Measurements from ENCODE around the gene ALOX12B.
"Not testable (repeated sequence)": the region's sequence is repeated elsewhere in the genome, so short reads cannot be mapped to it uniquely, and the experiment has no call there.

The ALOX12B gene

GRCh38 chr17:8118769-8119580 is 31.5 kb upstream of the ALOX12B start:
- DNase-seq (ENCODE audit: low read depth in 2 of 2), result peak; percentile 69 to 73

GRCh38 chr17:8117980-8118768 is 30.7 kb upstream of the ALOX12B start, which contains the start of gene ALOXE3:
ALOXE3 (minus strand) TSS chr17:8118514; CDS start chr17:8117990, 524 bp downstream.
- DNase-seq (ENCODE audit: low read depth in 2 of 2), result no peak

GRCh38 chr17:8117367-8117979 is 30.0 kb upstream of the ALOX12B start:
- DNase-seq (ENCODE audit: low read depth in 2 of 2), result no peak

GRCh38 chr17:8116776-8117175 is 29.3 kb upstream of the ALOX12B start:
- no peak for DNase-seq (ENCODE audit: low read depth in 2 of 2)

- DNase-seq (ENCODE audit: low read depth in 2 of 2), result no peak
Measured at GRCh38 chr17:8110907-8111306, 23.4 kb upstream of the ALOX12B start.

- DNase-seq (ENCODE audit: low read depth in 2 of 2), result no peak
Measured at GRCh38 chr17:8110456-8110804, 22.9 kb upstream of the ALOX12B start.

GRCh38 chr17:8109661-8110455 is 22.3 kb upstream of the ALOX12B start:
- peak; percentile 65 to 72 for DNase-seq (ENCODE audit: low read depth in 2 of 2)

- no peak for DNase-seq (ENCODE audit: low read depth in 2 of 2)
Measured at GRCh38 chr17:8108972-8109660, 21.6 kb upstream of the ALOX12B start.

GRCh38 chr17:8106980-8107379 is 19.5 kb upstream of the ALOX12B start:
- not testable (repeated sequence) for DNase-seq (ENCODE audit: low read depth in 2 of 2)

GRCh38 chr17:8105957-8106398 is 18.5 kb upstream of the ALOX12B start:
- no peak for DNase-seq (ENCODE audit: low read depth in 2 of 2)

- DNase-seq (ENCODE audit: low read depth in 2 of 2), result no peak
Measured at GRCh38 chr17:8104911-8105310, 17.4 kb upstream of the ALOX12B start.

- DNase-seq (ENCODE audit: low read depth in 2 of 2), result no peak
Measured at GRCh38 chr17:8103549-8103948, 16.0 kb upstream of the ALOX12B start.

- no peak for DNase-seq (ENCODE audit: low read depth in 2 of 2)
Measured at GRCh38 chr17:8101721-8102120, 14.2 kb upstream of the ALOX12B start.

GRCh38 chr17:8100763-8101162 is 13.2 kb upstream of the ALOX12B start:
- DNase-seq (ENCODE audit: low read depth in 2 of 2), result no peak

- DNase-seq (ENCODE audit: low read depth in 2 of 2), result no peak
Measured at GRCh38 chr17:8100111-8100510, 12.6 kb upstream of the ALOX12B start.

- no peak for DNase-seq (ENCODE audit: low read depth in 2 of 2)
Measured at GRCh38 chr17:8096541-8096940, 9.0 kb upstream of the ALOX12B start.

GRCh38 chr17:8095361-8095760 is 7.8 kb upstream of the ALOX12B start:
- no peak for DNase-seq (ENCODE audit: low read depth in 2 of 2)

- DNase-seq (ENCODE audit: low read depth in 2 of 2), result no peak
Measured at GRCh38 chr17:8091033-8091687, 3.6 kb upstream of the ALOX12B start.

- no peak for DNase-seq (ENCODE audit: low read depth in 2 of 2)
Measured at GRCh38 chr17:8089728-8090127, 2.2 kb upstream of the ALOX12B start.

- DNase-seq (ENCODE audit: low read depth in 2 of 2), result no peak
Measured at GRCh38 chr17:8087952-8088230, 375 bp upstream of the ALOX12B start.

GRCh38 chr17:8084250-8084649 is 3.3 kb downstream of the ALOX12B start:
- no peak for DNase-seq (ENCODE audit: low read depth in 2 of 2)
